DND-41 (cell line): ENCODE results near the gene COPZ1.

ENCODE experiments used
- ATAC-seq: fragments of 200-7000 bp; cut with Tn5 transposase; 3 replicates; pipeline ENCODE4 v1.9.1; 2021; ENCODE audit warnings: low read depth; ENCODE audit not compliant: insufficient read depth
- DNase-seq: peaks from one replicate; pipeline ENCODE4 v3.0.0-alpha.2; 2020
- H2AFZ ChIP-seq: 2 replicates; pipeline ENCODE4 v1.6.0; 2012; ENCODE audit warnings: low read depth, low read length
- H3K27ac ChIP-seq: 2 replicates; pipeline ENCODE4 v1.5.1; 2012; ENCODE audit warnings: low read length, inconsistent platforms
- H3K27me3 ChIP-seq: fragments of 200-600 bp; sonication (generic); 2 replicates; pipeline ENCODE4 v1.6.0; 2012; ENCODE audit warnings: low read length, mild to moderate bottlenecking, inconsistent platforms; ENCODE audit not compliant: insufficient read depth, poor library complexity
- H3K36me3 ChIP-seq: 2 replicates; pipeline ENCODE4 v1.5.1; 2012; ENCODE audit warnings: low read length, inconsistent platforms; ENCODE audit not compliant: insufficient read depth
- H3K4me1 ChIP-seq: 2 replicates; pipeline ENCODE4 v1.5.1; 2012; ENCODE audit warnings: mild to moderate bottlenecking, low read length; ENCODE audit not compliant: insufficient read depth
- H3K4me2 ChIP-seq: 2 replicates; pipeline ENCODE4 v1.6.0; 2012; ENCODE audit warnings: mild to moderate bottlenecking, moderate library complexity, low read length, inconsistent platforms; ENCODE audit not compliant: insufficient read depth
- H3K4me3 ChIP-seq, 2 experiments: fragments of 200-600 bp in 1 of 2; shearing (Covaris generic) in 1 of 2; 2 replicates each; pipeline ENCODE4 v1.5.1; 2012 to 2016; ENCODE audit warnings: inconsistent platforms in 2 of 2, low read length in 2 of 2, mild to moderate bottlenecking in 2 of 2, low read depth in 1 of 2, moderate library complexity in 1 of 2
- H3K79me2 ChIP-seq: 2 replicates; pipeline ENCODE4 v1.6.0; 2012; ENCODE audit warnings: low read length, inconsistent platforms; ENCODE audit not compliant: insufficient read depth
- H3K9ac ChIP-seq: 2 replicates; pipeline ENCODE4 v1.6.0; 2012; ENCODE audit warnings: low read depth, mild to moderate bottlenecking, inconsistent platforms, low read length, moderate library complexity
- H3K9me3 ChIP-seq: 2 replicates; pipeline ENCODE4 v1.5.1; 2012; ENCODE audit warnings: low read length, moderate library complexity, mild to moderate bottlenecking, inconsistent platforms; ENCODE audit not compliant: insufficient read depth, severe bottlenecking
- H4K20me1 ChIP-seq: 2 replicates; pipeline ENCODE4 v1.6.0; 2012; ENCODE audit warnings: low read length; ENCODE audit not compliant: insufficient read depth
- EZH2 ChIP-seq: IDR thresholded peaks from 3 replicates; pipeline ENCODE4 v1.6.1; 2012; ENCODE audit warnings: borderline replicate concordance, low read depth, mild to moderate bottlenecking, moderate library complexity, low read length, inconsistent platforms; ENCODE audit not compliant: severe bottlenecking
- TF ChIP-seq, protein P1 (sequence below): IDR thresholded peaks from 2 replicates; pipeline ENCODE4 v1.5.1; 2012; ENCODE audit warnings: borderline replicate concordance, low read length, moderate library complexity, mild to moderate bottlenecking; ENCODE audit not compliant: poor library complexity, severe bottlenecking; ENCODE audit errors: extremely low read depth

COPZ1 gene

DNA sequence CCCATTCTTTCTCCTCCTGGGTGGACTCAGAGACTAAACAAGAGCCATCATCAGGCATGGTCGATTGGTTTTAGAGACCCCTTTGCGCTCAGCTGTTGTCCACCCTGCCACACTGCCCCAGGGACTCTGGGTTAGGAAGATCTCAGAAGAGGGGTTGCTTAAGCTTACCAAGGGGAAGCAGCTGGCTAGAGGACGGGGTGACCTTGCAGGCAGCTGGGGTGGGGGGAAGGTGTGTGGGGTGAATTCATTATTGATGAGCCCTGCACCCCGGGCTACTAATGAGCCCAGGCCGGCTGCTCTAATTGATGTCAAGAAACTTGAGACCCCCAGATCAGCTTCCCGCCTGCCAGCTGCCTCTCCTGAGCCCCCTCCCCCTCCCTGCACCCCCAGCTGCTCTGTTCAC lies 68.3 kb downstream of the COPZ1 start:
- Histone ChIP-seq H3K4me1 (no peaks in the 10 kb centered on the region), H3K9me3 (no peaks in the 10 kb centered on the region), H3K27me3 (no peaks in the 10 kb centered on the region), H3K79me2 (no peaks in the 10 kb centered on the region), H3K27ac (no peak overlapping the region), H3K4me2 (no peak overlapping the region), H3K4me3 (no peak overlapping the region), H3K9ac (no peak overlapping the region), H2AFZ (no peak overlapping the region), H3K36me3 (peaks cover 38% of the 10 kb centered on the region), H4K20me1 (no peaks in the 10 kb centered on the region)
- DNase-seq: no peak
- TF ChIP-seq EZH2: no peak
- TF ChIP-seq, protein P1, sequence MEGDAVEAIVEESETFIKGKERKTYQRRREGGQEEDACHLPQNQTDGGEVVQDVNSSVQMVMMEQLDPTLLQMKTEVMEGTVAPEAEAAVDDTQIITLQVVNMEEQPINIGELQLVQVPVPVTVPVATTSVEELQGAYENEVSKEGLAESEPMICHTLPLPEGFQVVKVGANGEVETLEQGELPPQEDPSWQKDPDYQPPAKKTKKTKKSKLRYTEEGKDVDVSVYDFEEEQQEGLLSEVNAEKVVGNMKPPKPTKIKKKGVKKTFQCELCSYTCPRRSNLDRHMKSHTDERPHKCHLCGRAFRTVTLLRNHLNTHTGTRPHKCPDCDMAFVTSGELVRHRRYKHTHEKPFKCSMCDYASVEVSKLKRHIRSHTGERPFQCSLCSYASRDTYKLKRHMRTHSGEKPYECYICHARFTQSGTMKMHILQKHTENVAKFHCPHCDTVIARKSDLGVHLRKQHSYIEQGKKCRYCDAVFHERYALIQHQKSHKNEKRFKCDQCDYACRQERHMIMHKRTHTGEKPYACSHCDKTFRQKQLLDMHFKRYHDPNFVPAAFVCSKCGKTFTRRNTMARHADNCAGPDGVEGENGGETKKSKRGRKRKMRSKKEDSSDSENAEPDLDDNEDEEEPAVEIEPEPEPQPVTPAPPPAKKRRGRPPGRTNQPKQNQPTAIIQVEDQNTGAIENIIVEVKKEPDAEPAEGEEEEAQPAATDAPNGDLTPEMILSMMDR: no peak
- no peak for ATAC-seq

DNA sequence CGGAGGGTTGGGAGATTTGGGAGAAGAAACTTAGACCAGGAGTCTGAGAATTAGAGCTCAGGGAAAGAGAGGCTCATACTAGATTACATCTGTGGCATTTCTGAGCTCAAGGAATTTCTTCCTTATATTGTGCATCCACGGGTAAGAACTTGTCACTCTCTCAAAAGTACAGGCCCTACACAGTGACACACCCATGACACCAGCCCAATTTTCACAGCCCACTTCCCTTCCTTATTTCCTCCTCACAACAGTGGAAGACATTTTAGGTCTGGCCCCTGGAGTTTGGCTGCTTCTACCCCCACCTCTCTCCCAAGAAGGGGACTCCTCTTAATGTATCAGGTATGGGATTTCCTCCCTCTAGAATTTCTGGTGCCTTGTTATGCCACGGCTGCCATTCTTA lies 68.8 kb downstream of the COPZ1 start:
- Histone ChIP-seq H3K4me1 (no peaks in the 10 kb centered on the region), H2AFZ (no peak overlapping the region), H3K9ac (no peak overlapping the region), H3K36me3 (peaks cover 43% of the 10 kb centered on the region), H3K79me2 (no peaks in the 10 kb centered on the region), H3K27ac (no peak overlapping the region), H3K4me3 (no peak overlapping the region), H3K9me3 (no peaks in the 10 kb centered on the region), H4K20me1 (no peaks in the 10 kb centered on the region), H3K4me2 (no peak overlapping the region), H3K27me3 (no peaks in the 10 kb centered on the region)
- DNase-seq (no peak), ATAC-seq (no peak)
- TF ChIP-seq, protein P1: no peak
- no peak for TF ChIP-seq EZH2

DNA sequence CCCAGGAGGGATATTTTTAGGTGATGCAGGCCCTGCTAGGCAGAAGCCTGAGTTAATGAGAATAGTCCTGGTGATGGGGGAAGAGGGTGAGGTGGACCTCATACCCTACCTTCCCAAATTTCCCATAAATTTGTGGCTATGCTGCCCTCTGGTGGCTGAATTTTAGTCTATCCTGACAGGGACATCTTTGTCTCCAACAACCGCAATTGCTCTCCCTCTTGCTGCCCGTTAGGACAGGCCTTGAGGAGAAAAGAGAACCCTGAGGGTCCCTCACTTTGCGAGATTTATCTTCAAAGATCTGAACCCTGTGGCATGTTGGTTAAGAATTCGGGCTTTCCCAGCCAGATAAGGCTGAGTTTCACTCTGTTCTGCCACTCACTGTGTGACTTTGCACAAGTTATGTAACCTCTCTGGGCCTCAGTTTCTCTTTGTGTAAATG lies 69.4 kb downstream of the COPZ1 start:
- Histone ChIP-seq H4K20me1 (no peaks in the 10 kb centered on the region), H3K36me3 (peaks cover 49% of the 10 kb centered on the region), H3K9me3 (no peaks in the 10 kb centered on the region), H3K27me3 (no peaks in the 10 kb centered on the region), H3K79me2 (no peaks in the 10 kb centered on the region), H3K9ac (no peak overlapping the region), H2AFZ (no peak overlapping the region), H3K4me2 (no peak overlapping the region), H3K27ac (no peak overlapping the region), H3K4me3 (no peak overlapping the region), H3K4me1 (no peaks in the 10 kb centered on the region)
- ATAC-seq (peak; percentile 65), DNase-seq (peak; percentile 58)
- TF ChIP-seq EZH2: no peak
- TF ChIP-seq, protein P1: peak; percentile 84

DNA sequence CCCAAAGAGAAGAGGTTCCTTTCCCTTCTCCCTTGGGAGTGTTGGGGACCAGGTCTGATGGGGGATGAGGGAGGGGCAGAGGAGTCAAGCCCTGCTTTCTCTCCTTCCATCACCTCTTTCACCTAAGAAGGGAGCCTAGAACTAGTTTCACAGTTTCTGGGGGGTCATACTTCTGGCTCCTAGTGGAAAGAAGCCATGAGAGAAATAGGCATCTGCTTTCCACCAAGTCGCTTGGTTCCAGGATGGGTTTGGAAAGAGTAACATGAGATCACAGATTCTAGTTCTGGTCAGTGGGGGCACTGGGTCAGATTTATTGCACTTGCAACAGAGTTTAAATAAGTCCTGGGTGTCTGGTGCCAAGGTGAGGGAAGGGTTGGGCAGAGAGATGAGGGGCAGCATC lies 70.1 kb downstream of the COPZ1 start:
- Histone ChIP-seq H3K9me3 (no peaks in the 10 kb centered on the region), H2AFZ (no peak overlapping the region), H3K27ac (no peak overlapping the region), H4K20me1 (0 out of 2 replicates have a peak, but pooled peaks cover 2% of the 10 kb centered on the region), H3K4me2 (no peak overlapping the region), H3K36me3 (peaks cover 56% of the 10 kb centered on the region), H3K4me1 (no peaks in the 10 kb centered on the region), H3K27me3 (no peaks in the 10 kb centered on the region), H3K4me3 (no peak overlapping the region), H3K79me2 (no peaks in the 10 kb centered on the region), H3K9ac (no peak overlapping the region)
- ATAC-seq (no peak), DNase-seq (no peak)
- TF ChIP-seq EZH2: no peak
- TF ChIP-seq, protein P1: no peak
